Measurements from ENCODE around the gene RABGGTA. TPM values are rescaled to one million over a fixed set of nuclear protein-coding genes. Genes with fewer than 3 reads are reported as not detected.

Gene RABGGTA
- total RNA-seq, 2 experiments from 2014 or later, result 24.3 to 27.3 TPM

- peaks cover 5% of the 10 kb centered on the region for H3K4me1 ChIP-seq (ENCODE audit: insufficient read depth, low read length, poor library complexity, severe bottlenecking)
- no peaks in the 10 kb centered on the region for H3K9me2 ChIP-seq (ENCODE audit: insufficient read depth, low read length)
- TF ChIP-seq CTCF (conservative IDR thresholded peaks at IDR 0.05; ENCODE audit: low read length) (no peak), EZH2phosphoT487 (IDR thresholded peaks at IDR 0.05; ENCODE audit: borderline replicate concordance, low read depth, low read length) (no peak)
- ChIA-PET POLR2A (interaction anchor here (1.0 to 1.5 kb wide), 4 partner anchors 8 to 51 kb away, joined by 3 read pairs; partner anchors contain the start of gene TINF2), CTCF (ENCODE audit: unreplicated experiment) (no interaction called here)
- intact Hi-C loops (cut with micrococcal nuclease; ENCODE audit: unreplicated experiment), result no loop called here
- H3K36me3 ChIP-seq (ENCODE audit: insufficient read depth, low read length), result no peaks in the 10 kb centered on the region
- H3K4me3 ChIP-seq (ENCODE audit: low read depth, low read length, poor library complexity, severe bottlenecking), result no peak overlapping the region
- H3K27ac ChIP-seq (ENCODE audit: low read depth, low read length, poor library complexity, severe bottlenecking), result no peak overlapping the region
- no peaks in the 10 kb centered on the region for H3K79me2 ChIP-seq (ENCODE audit: insufficient read depth, low read depth, low read length)
- no peaks in the 10 kb centered on the region for H3K9me3 ChIP-seq (ENCODE audit: low read length)
- no TSS peak for BruUV-seq (replicated peaks)
- DNase-seq (ENCODE audit: low spot score), result no peak
- H3K4me2 ChIP-seq (ENCODE audit: low read length), result no peak overlapping the region
- no peak overlapping the region for H2AFZ ChIP-seq (ENCODE audit: low read length)
- no peaks in the 10 kb centered on the region for H4K20me1 ChIP-seq (ENCODE audit: insufficient read depth, low read length)
Observed at GRCh38 chr14:24250354-24250753, 21.0 kb downstream of the RABGGTA start.

GRCh38 chr14:24249230-24250021 lies 22.0 kb downstream of the RABGGTA start:
- Histone ChIP-seq H4K20me1 (ENCODE audit: insufficient read depth, low read length) (no peaks in the 10 kb centered on the region), H3K9me3 (ENCODE audit: low read length) (no peaks in the 10 kb centered on the region), H3K4me3 (ENCODE audit: low read depth, low read length, poor library complexity, severe bottlenecking) (no peak overlapping the region), H3K36me3 (ENCODE audit: insufficient read depth, low read length) (no peaks in the 10 kb centered on the region), H3K27ac (ENCODE audit: low read depth, low read length, poor library complexity, severe bottlenecking) (no peak overlapping the region), H3K79me2 (ENCODE audit: insufficient read depth, low read depth, low read length) (no peaks in the 10 kb centered on the region), H3K4me2 (ENCODE audit: low read length) (no peak overlapping the region), H2AFZ (ENCODE audit: low read length) (no peak overlapping the region), H3K4me1 (ENCODE audit: insufficient read depth, low read length, poor library complexity, severe bottlenecking) (peaks cover 5% of the 10 kb centered on the region), H3K9me2 (ENCODE audit: insufficient read depth, low read length) (no peaks in the 10 kb centered on the region)
- ChIA-PET CTCF (ENCODE audit: unreplicated experiment) (no interaction called here), POLR2A (interaction anchor here (1.5 kb wide), 1 partner anchor 52 kb away, joined by 3 read pairs; no protein-coding TSS in a partner anchor)
- DNase-seq (ENCODE audit: low spot score), result no peak
- TF ChIP-seq EZH2phosphoT487 (IDR thresholded peaks at IDR 0.05; ENCODE audit: borderline replicate concordance, low read depth, low read length), result no peak
- TF ChIP-seq CTCF (conservative IDR thresholded peaks at IDR 0.05; ENCODE audit: low read length), result no peak
- intact Hi-C loops (cut with micrococcal nuclease; ENCODE audit: unreplicated experiment), result no loop called here
- BruUV-seq (replicated peaks), result no TSS peak

- no peak overlapping the region for H3K4me2 ChIP-seq (ENCODE audit: low read length)
- no peaks in the 10 kb centered on the region for H3K9me3 ChIP-seq (ENCODE audit: low read length)
- TF ChIP-seq EZH2phosphoT487 (IDR thresholded peaks at IDR 0.05; ENCODE audit: borderline replicate concordance, low read depth, low read length) (no peak), CTCF (conservative IDR thresholded peaks at IDR 0.05; ENCODE audit: low read length) (no peak)
- DNase-seq (ENCODE audit: low spot score), result no peak
- POLR2A ChIA-PET, result interaction anchor here (1.0 to 3.8 kb wide), 3 partner anchors 23 to 43 kb away, joined by 4 to 21 read pairs (median 4); partner anchors contain the start of gene RABGGTA
- no peaks in the 10 kb centered on the region for H3K9me2 ChIP-seq (ENCODE audit: insufficient read depth, low read length)
- no peaks in the 10 kb centered on the region for H3K79me2 ChIP-seq (ENCODE audit: insufficient read depth, low read depth, low read length)
- H4K20me1 ChIP-seq (ENCODE audit: insufficient read depth, low read length), result no peaks in the 10 kb centered on the region
- no peak overlapping the region for H2AFZ ChIP-seq (ENCODE audit: low read length)
- no TSS peak for BruUV-seq (replicated peaks)
- no peak overlapping the region for H3K27ac ChIP-seq (ENCODE audit: low read depth, low read length, poor library complexity, severe bottlenecking)
- no peaks in the 10 kb centered on the region for H3K36me3 ChIP-seq (ENCODE audit: insufficient read depth, low read length)
- peaks cover 15% of the 10 kb centered on the region for H3K4me1 ChIP-seq (ENCODE audit: insufficient read depth, low read length, poor library complexity, severe bottlenecking)
- intact Hi-C loops (cut with micrococcal nuclease; ENCODE audit: unreplicated experiment), result no loop called here
- CTCF ChIA-PET (ENCODE audit: unreplicated experiment), result interaction anchor here (0.6 kb wide), 1 partner anchor 184 kb away, joined by 3 read pairs; no protein-coding TSS in a partner anchor
- H3K4me3 ChIP-seq (ENCODE audit: low read depth, low read length, poor library complexity, severe bottlenecking), result no peak overlapping the region
Observed at GRCh38 chr14:24247422-24247821, 24.0 kb downstream of the RABGGTA start.

Data from OCI-LY7 (cell line).